CD4-positive, alpha-beta memory T cell (primary cell): ENCODE data around the gene EFCAB11. TPM values are rescaled to one million over a fixed set of nuclear protein-coding genes. Genes with fewer than 3 reads are reported as not detected.

ENCODE experiments used
- CTCF ChIA-PET: fragments of 350-600 bp; sonication (Branson Sonifier 250); formaldehyde crosslinking; loops from one replicate; lab custom pipeline; 2021; ENCODE audit warnings: inconsistent platforms; ENCODE audit not compliant: partially characterized antibody; lab: Charles Lee
- POLR2A ChIA-PET: fragments of 350-600 bp; sonication (Branson Sonifier 250); formaldehyde crosslinking; loops from one replicate; lab custom pipeline; 2021; ENCODE audit not compliant: partially characterized antibody; lab: Charles Lee
- DNase-seq, 5 donors: peaks; one replicate each; pipeline versions ENCODE4 v3.0.0 to v3.0.0-alpha.2; 2020 to 2022; ENCODE audit warnings: mixed read lengths in 1 of 5
- H3K27ac ChIP-seq: one replicate; pipeline ENCODE4 v1.7.0; 2013; ENCODE audit warnings: low read depth, low read length
- H3K27me3 ChIP-seq: 2 replicates; pipeline ENCODE4 v1.7.0; 2013; ENCODE audit warnings: mild to moderate bottlenecking, low read length, moderate library complexity; ENCODE audit not compliant: insufficient read depth
- H3K36me3 ChIP-seq: 2 replicates; pipeline ENCODE4 v1.7.0; 2013; ENCODE audit warnings: mild to moderate bottlenecking, low read length, moderate library complexity; ENCODE audit not compliant: insufficient read depth
- H3K4me1 ChIP-seq: 2 replicates; pipeline ENCODE4 v1.7.0; 2013; ENCODE audit warnings: mild to moderate bottlenecking, low read length, moderate library complexity; ENCODE audit not compliant: insufficient read depth
- H3K4me3 ChIP-seq, 2 donors: one replicate each; pipeline ENCODE4 v1.7.0; 2013; ENCODE audit warnings: low read length in 2 of 2, mild to moderate bottlenecking in 1 of 2
- H3K9me3 ChIP-seq, 2 donors: one replicate each; pipeline ENCODE4 v1.7.0; 2013; ENCODE audit warnings: low read length in 2 of 2, control low read depth in 1 of 2; ENCODE audit not compliant: control insufficient read depth in 1 of 2
- H3K27ac Mint-ChIP-seq, 7 donors: one replicate each; pipeline ENCODE4 v1.8.0; 2020 to 2021; ENCODE audit warnings: mixed read lengths in 7 of 7, mild to moderate bottlenecking in 6 of 7, inconsistent platforms in 3 of 7, moderate library complexity in 3 of 7
- H3K27me3 Mint-ChIP-seq, 2 donors: one replicate each; pipeline ENCODE4 v1.8.0; 2020 to 2021; ENCODE audit warnings: mixed read lengths in 2 of 2
- H3K36me3 Mint-ChIP-seq, 2 donors: one replicate each; pipeline ENCODE4 v1.8.0; 2020 to 2021; ENCODE audit warnings: mixed read lengths in 2 of 2, inconsistent platforms in 1 of 2, mild to moderate bottlenecking in 1 of 2
- H3K4me1 Mint-ChIP-seq, 4 donors: one replicate each; pipeline ENCODE4 v1.8.0; 2020 to 2021; ENCODE audit warnings: mixed read lengths in 4 of 4, mild to moderate bottlenecking in 1 of 4
- H3K4me3 Mint-ChIP-seq, 8 donors: one replicate each; pipeline ENCODE4 v1.8.0; 2020 to 2021; ENCODE audit warnings: mixed read lengths in 8 of 8, mild to moderate bottlenecking in 7 of 8, moderate library complexity in 6 of 8, inconsistent platforms in 3 of 8
- H3K9me3 Mint-ChIP-seq, 8 donors: one replicate each; pipeline ENCODE4 v1.8.0; 2020 to 2021; ENCODE audit warnings: mixed read lengths in 8 of 8, mild to moderate bottlenecking in 5 of 8, inconsistent platforms in 3 of 8, moderate library complexity in 1 of 8
- intact Hi-C: fragments of 100-400 bp; cut with micrococcal nuclease; formaldehyde crosslinking; loops from one replicate; pipeline ENCODE4 v1.15.1; 2023
- polyA plus RNA-seq, 2 donors: library from polyadenylated mRNA; unstranded; fragments of 300-500 nt; fragmentation: Illumina TruSeq; gene quantifications; one replicate each; pipeline ENCODE4 v1.2.3, GENCODE V29; 2021
- total RNA-seq, 2 experiments: library from RNA; stranded (reverse); gene quantifications; one replicate each; pipeline ENCODE4 v1.2.3, GENCODE V29; 2021

Gene EFCAB11
- total and polyA plus RNA-seq, 4 experiments from 2014 or later, result 0.36 to 2.6 (median 1.9) TPM

GRCh38 chr14:89767131-89767530, 187.4 kb downstream of the EFCAB11 start:
- H3K36me3 ChIP-seq, result no peaks in the 10 kb centered on the region
- CTCF ChIA-PET, result interaction anchor here (0.6 to 4.2 kb wide), 14 partner anchors 39 to 726 kb away, joined by 3 to 32 read pairs (median 3); no protein-coding TSS in a partner anchor
- no peaks in the 10 kb centered on the region for H3K36me3 Mint-ChIP-seq
- no peaks in the 10 kb centered on the region for H3K9me3 Mint-ChIP-seq
- H3K4me3 ChIP-seq, result no peak overlapping the region
- H3K4me3 Mint-ChIP-seq, result peak overlapping the region in 4 of 8 donors; percentile 51 to 62 (median 60)
- peaks cover 9% of the 10 kb centered on the region for H3K4me1 ChIP-seq
- peaks cover 14 to 29% (median 24%) of the 10 kb centered on the region in 4 donors for H3K4me1 Mint-ChIP-seq
- no peaks in the 10 kb centered on the region for H3K27me3 ChIP-seq
- H3K9me3 ChIP-seq, result no peaks in the 10 kb centered on the region
- no peak for DNase-seq
- H3K27me3 Mint-ChIP-seq, result peaks cover 0 to 2% of the 10 kb centered on the region in 2 donors
- POLR2A ChIA-PET, result interaction anchor here (0.6 to 1.7 kb wide), 4 partner anchors 46 to 338 kb away, joined by 3 to 9 read pairs (median 4); no protein-coding TSS in a partner anchor
- H3K27ac Mint-ChIP-seq, result peak overlapping the region in 2 of 7 donors; percentile 32 to 56
- intact Hi-C loops, result loop anchor here (1.0 to 5.0 kb wide), 8 partner anchors 46 to 740 kb away; partner anchors contain the start of gene FOXN3
- H3K27ac ChIP-seq, result no peak overlapping the region

- Histone ChIP-seq H3K4me3 (no peak overlapping the region), H3K9me3 (no peaks in the 10 kb centered on the region), H3K4me1 (peaks cover 9% of the 10 kb centered on the region), H3K27ac (no peak overlapping the region), H3K36me3 (no peaks in the 10 kb centered on the region), H3K27me3 (no peaks in the 10 kb centered on the region)
- peaks cover 0 to 2% of the 10 kb centered on the region in 2 donors for H3K27me3 Mint-ChIP-seq
- H3K27ac Mint-ChIP-seq, result no peak overlapping the region
- POLR2A ChIA-PET, result interaction anchor here (0.6 to 1.6 kb wide), 2 partner anchors 36 to 44 kb away, joined by 3 to 9 read pairs; no protein-coding TSS in a partner anchor
- H3K36me3 Mint-ChIP-seq, result no peaks in the 10 kb centered on the region
- H3K9me3 Mint-ChIP-seq, result peaks cover 0 to 2% (median 0%) of the 10 kb centered on the region in 8 donors
- no peak overlapping the region for H3K4me3 Mint-ChIP-seq
- CTCF ChIA-PET, result interaction anchor here (1.3 to 4.2 kb wide), 4 partner anchors 44 to 724 kb away, joined by 3 to 32 read pairs (median 10); no protein-coding TSS in a partner anchor
- H3K4me1 Mint-ChIP-seq, result peaks cover 14 to 28% (median 20%) of the 10 kb centered on the region in 4 donors
- intact Hi-C loops, result loop anchor here (5.0 kb wide), 2 partner anchors 428 to 738 kb away; no protein-coding TSS in a partner anchor
- no peak for DNase-seq
These were observed 189.2 kb downstream of the EFCAB11 start for GRCh38 chr14:89765346-89765745.

GRCh38 chr14:89760086-89760485, 194.4 kb downstream of the EFCAB11 start:
- POLR2A ChIA-PET, result interaction anchor here (1.1 to 1.5 kb wide), 2 partner anchors 36 to 142 kb away, joined by 3 to 6 read pairs; no protein-coding TSS in a partner anchor
- H3K27ac Mint-ChIP-seq, result no peak overlapping the region
- intact Hi-C loops, result no loop called here
- H3K4me3 ChIP-seq, result no peak overlapping the region
- H3K4me3 Mint-ChIP-seq, result no peak overlapping the region
- H3K27me3 Mint-ChIP-seq, result no peaks in the 10 kb centered on the region
- no peaks in the 10 kb centered on the region for H3K36me3 ChIP-seq
- peaks cover 6 to 11% (median 7%) of the 10 kb centered on the region in 4 donors for H3K4me1 Mint-ChIP-seq
- no peak overlapping the region for H3K27ac ChIP-seq
- DNase-seq, result no peak
- H3K36me3 Mint-ChIP-seq, result peaks cover 0 to 4% of the 10 kb centered on the region in 2 donors
- H3K27me3 ChIP-seq, result no peaks in the 10 kb centered on the region
- no peaks in the 10 kb centered on the region for H3K4me1 ChIP-seq
- CTCF ChIA-PET, result no interaction called here
- H3K9me3 ChIP-seq, result no peaks in the 10 kb centered on the region
- peaks cover 0 to 8% (median 6%) of the 10 kb centered on the region in 8 donors for H3K9me3 Mint-ChIP-seq

GRCh38 chr14:89757313-89757939, 197.1 kb downstream of the EFCAB11 start:
- Mint-ChIP-seq H3K4me1 (peaks cover 4 to 8% (median 5%) of the 10 kb centered on the region in 4 donors), H3K36me3 (peaks cover 0 to 4% of the 10 kb centered on the region in 2 donors), H3K9me3 (peaks cover 0 to 8% (median 6%) of the 10 kb centered on the region in 8 donors), H3K27ac (no peak overlapping the region), H3K4me3 (no peak overlapping the region), H3K27me3 (no peaks in the 10 kb centered on the region)
- Histone ChIP-seq H3K27ac (no peak overlapping the region), H3K9me3 (no peaks in the 10 kb centered on the region), H3K4me3 (no peak overlapping the region), H3K4me1 (no peaks in the 10 kb centered on the region), H3K36me3 (no peaks in the 10 kb centered on the region), H3K27me3 (no peaks in the 10 kb centered on the region)
- intact Hi-C loops, result no loop called here
- CTCF ChIA-PET, result no interaction called here
- DNase-seq, result no peak
- POLR2A ChIA-PET, result no interaction called here

GRCh38 chr14:89755816-89756215, 198.7 kb downstream of the EFCAB11 start:
- Mint-ChIP-seq H3K4me3 (no peak overlapping the region), H3K4me1 (peaks cover 14 to 21% (median 16%) of the 10 kb centered on the region in 4 donors)
- H3K27me3 ChIP-seq, result no peaks in the 10 kb centered on the region

GRCh38 chr14:89753828-89754412, 200.6 kb downstream of the EFCAB11 start:
- Histone ChIP-seq H3K9me3 (no peaks in the 10 kb centered on the region), H3K27me3 (no peaks in the 10 kb centered on the region), H3K27ac (no peak overlapping the region), H3K36me3 (no peaks in the 10 kb centered on the region), H3K4me3 (no peak overlapping the region), H3K4me1 (peaks cover 15% of the 10 kb centered on the region)
- DNase-seq, result no peak
- Mint-ChIP-seq H3K36me3 (peaks cover 0 to 4% of the 10 kb centered on the region in 2 donors), H3K4me3 (no peak overlapping the region), H3K4me1 (peaks cover 18 to 33% (median 23%) of the 10 kb centered on the region in 4 donors), H3K27ac (peak overlapping the region in 1 of 7 donors; percentile 52), H3K27me3 (no peaks in the 10 kb centered on the region), H3K9me3 (peaks cover 0 to 7% (median 6%) of the 10 kb centered on the region in 8 donors)
- intact Hi-C loops, result no loop called here
- CTCF ChIA-PET, result interaction anchor here (1.1 kb wide), 1 partner anchor 33 kb away, joined by 3 read pairs; no protein-coding TSS in a partner anchor
- POLR2A ChIA-PET, result no interaction called here

More at GRCh38 chr14:89755816-89756215, 198.7 kb downstream of the EFCAB11 start:
- Mint-ChIP-seq H3K9me3 (peaks cover 0 to 7% (median 6%) of the 10 kb centered on the region in 8 donors), H3K36me3 (peaks cover 0 to 4% of the 10 kb centered on the region in 2 donors), H3K27me3 (no peaks in the 10 kb centered on the region), H3K27ac (no peak overlapping the region)
- Histone ChIP-seq H3K4me3 (no peak overlapping the region), H3K27ac (no peak overlapping the region), H3K36me3 (no peaks in the 10 kb centered on the region), H3K4me1 (peaks cover 10% of the 10 kb centered on the region), H3K9me3 (no peaks in the 10 kb centered on the region)
- ChIA-PET POLR2A (no interaction called here), CTCF (no interaction called here)
- no peak for DNase-seq
- intact Hi-C loops, result no loop called here
